Motor neuron (in vitro differentiated cells): ENCODE data around the gene TGOLN2. TPM values are rescaled to one million over a fixed set of nuclear protein-coding genes. Genes with fewer than 3 reads are reported as not detected.

ENCODE experiments used
- total RNA-seq, 8 experiments: library from RNA; unstranded; fragments of 300-600 nt; gene quantifications; 2 replicates each; pipeline versions ENCODE4 v1.2.3 to v1.2.4, GENCODE V29; 2022

TGOLN2 gene
- total RNA-seq, 8 experiments from 2014 or later, result 26.6 to 89.1 (median 50.9) TPM

Other genes starting within 250 kb of the TGOLN2 start
- 10 to 100 TPM in 1 of 8 experiments, 1 to 10 TPM in 7; 1.4 to 10.1 (median 3.4) TPM for gene TCF7L1, start 194.6 kb downstream of the TGOLN2 start, total RNA-seq
- 10 to 100 TPM in 7 of 8 experiments, 1 to 10 TPM in 1; 8.2 to 61.9 (median 19.1) TPM for gene RETSAT, start 26.5 kb upstream of the TGOLN2 start, total RNA-seq
- 10 to 100 TPM; 15.4 to 21.1 (median 18.1) TPM for gene ELMOD3, start 26.8 kb upstream of the TGOLN2 start, total RNA-seq
- 10 to 100 TPM in 2 of 8 experiments, 1 to 10 TPM in 6; 3.7 to 54.7 (median 6.9) TPM for gene CAPG, start 82.4 kb upstream of the TGOLN2 start, total RNA-seq
- 1 to 10 TPM in 2 of 8 experiments, under 1 TPM in 6; 0.38 to 2.4 (median 0.67) TPM for gene SH2D6, start 90.7 kb upstream of the TGOLN2 start, total RNA-seq
- 100 to 1,000 TPM in 7 of 8 experiments, 10 to 100 TPM in 1; 64.8 to 340 (median 147) TPM for gene MAT2A, start 211.2 kb upstream of the TGOLN2 start, total RNA-seq
- gene GGCX, start 233.5 kb upstream of the TGOLN2 start, total RNA-seq, result 10 to 100 TPM; 16.1 to 40.2 (median 26.6) TPM
- 10 to 100 TPM in 2 of 8 experiments, 1 to 10 TPM in 4, under 1 TPM in 2; 0.50 to 14.7 (median 2.0) TPM for gene VAMP8, start 249.6 kb upstream of the TGOLN2 start, total RNA-seq